H1 (cell line): ENCODE results near the gene CAT. TPM values are rescaled to one million over a fixed set of nuclear protein-coding genes. Genes with fewer than 3 reads are reported as not detected.

Source experiments
- CTCF ChIA-PET: fragments of 300-600 bp; sonication (Branson Sonifier 250); formaldehyde crosslinking; loops from one replicate; lab custom pipeline; 2021; ENCODE audit not compliant: partially characterized antibody; lab: Charles Lee
- POLR2A ChIA-PET: fragments of 300-600 bp; sonication (Branson Sonifier 250); formaldehyde crosslinking; loops from one replicate; lab custom pipeline; 2021; ENCODE audit warnings: inconsistent platforms; ENCODE audit not compliant: partially characterized antibody; lab: Charles Lee
- DNase-seq, 2 experiments: peaks; one replicate each; pipeline versions ENCODE4 v3.0.0 to v3.0.0-alpha.2; 2010 to 2022; ENCODE audit warnings: low spot score in 2 of 2, low read depth in 1 of 2, mixed read lengths in 1 of 2
- FAIRE-seq: peaks from 2 replicates; lab custom pipeline; 2011; peaks lifted over from hg19 to GRCh38; lab: Jason Lieb, UNC
- H2AFZ ChIP-seq: 2 replicates; pipeline ENCODE4 v1.8.1; 2012; ENCODE audit warnings: low read length, inconsistent platforms
- H2AK5ac ChIP-seq: 2 replicates; pipeline ENCODE4 v1.6.1; 2013; ENCODE audit warnings: low read depth, low read length
- H2BK120ac ChIP-seq: replicated peaks from 2 replicates; pipeline ENCODE3; 2013; ENCODE audit warnings: low read depth, low read length, inconsistent platforms
- H2BK12ac ChIP-seq: 2 replicates; pipeline ENCODE4 v1.6.1; 2013; ENCODE audit warnings: low read depth, low read length
- H2BK15ac ChIP-seq: 2 replicates; pipeline ENCODE4 v1.6.1; 2013; ENCODE audit warnings: low read length
- H2BK20ac ChIP-seq: 2 replicates; pipeline ENCODE4 v1.6.1; 2013; ENCODE audit warnings: low read length
- H2BK5ac ChIP-seq: 2 replicates; pipeline ENCODE4 v1.6.1; 2013; ENCODE audit warnings: low read depth, low read length
- H3K14ac ChIP-seq: 2 replicates; pipeline ENCODE4 v1.6.1; 2013; ENCODE audit warnings: inconsistent platforms; ENCODE audit not compliant: insufficient read length
- H3K18ac ChIP-seq: 2 replicates; pipeline ENCODE4 v1.6.1; 2013; ENCODE audit warnings: low read length; ENCODE audit errors: extremely low read depth
- H3K23ac ChIP-seq: 2 replicates; pipeline ENCODE4 v1.6.1; 2013; ENCODE audit warnings: inconsistent platforms; ENCODE audit not compliant: insufficient read length
- H3K23me2 ChIP-seq: 2 replicates; pipeline ENCODE4 v1.6.1; 2013; ENCODE audit warnings: low read depth, low read length
- H3K27ac ChIP-seq: 2 replicates; pipeline ENCODE4 v1.6.1; 2011; ENCODE audit warnings: low read depth, low read length, inconsistent platforms
- H3K27me3 ChIP-seq, 4 experiments: replicated peaks in 1 of 4; 1 replicate in 1 of 4; 2 replicates in 3 of 4; pipeline versions ENCODE4 v1.6.1 to v1.8.1; 2011 to 2013; ENCODE audit warnings: low read length in 3 of 4, mild to moderate bottlenecking in 3 of 4, inconsistent platforms in 2 of 4, mixed read lengths in 2 of 4, moderate library complexity in 1 of 4; ENCODE audit not compliant: control insufficient read depth in 3 of 4, insufficient read depth in 3 of 4; ENCODE audit errors: extremely low read depth in 1 of 4
- H3K36me3 ChIP-seq, 4 experiments: 2 replicates each; pipeline versions ENCODE4 v1.6.1 to v1.8.1; 2011 to 2013; ENCODE audit warnings: mild to moderate bottlenecking in 4 of 4, low read length in 3 of 4, moderate library complexity in 2 of 4, control low read depth in 1 of 4, inconsistent platforms in 1 of 4; ENCODE audit not compliant: insufficient read depth in 4 of 4, control insufficient read depth in 2 of 4
- H3K4ac ChIP-seq: replicated peaks from 2 replicates; pipeline ENCODE3; 2013; ENCODE audit warnings: low read length, low read depth, mixed read lengths, inconsistent platforms; ENCODE audit not compliant: insufficient read length
- H3K4me1 ChIP-seq, 4 experiments: replicated peaks in 1 of 4; 1 replicate in 1 of 4; 2 replicates in 3 of 4; pipeline versions ENCODE4 v1.6.1 to v1.8.1; 2011 to 2013; ENCODE audit warnings: low read length in 3 of 4, inconsistent platforms in 2 of 4, mixed read lengths in 1 of 4; ENCODE audit not compliant: insufficient read depth in 4 of 4, control insufficient read depth in 3 of 4
- H3K4me2 ChIP-seq, 2 experiments: 2 replicates each; pipeline versions ENCODE4 v1.6.1 to v1.8.1; 2011 to 2013; ENCODE audit warnings: low read depth in 2 of 2, low read length in 2 of 2, control low read depth in 1 of 2, inconsistent platforms in 1 of 2, mild to moderate bottlenecking in 1 of 2; ENCODE audit not compliant: insufficient read depth in 1 of 2
- H3K4me3 ChIP-seq, 4 experiments: fragments of 200-600, 300-600 bp in 1 of 4; sonication (generic), shearing (Covaris generic), sonication (Bioruptor Twin) in 1 of 4; 2 replicates each; pipeline versions ENCODE4 v1.5.1 to v1.8.1; 2011 to 2016; ENCODE audit warnings: low read length in 4 of 4, low read depth in 3 of 4, control low read depth in 2 of 4, inconsistent platforms in 2 of 4, mild to moderate bottlenecking in 2 of 4, mixed read lengths in 1 of 4, moderate library complexity in 1 of 4; ENCODE audit not compliant: insufficient read depth in 2 of 4; ENCODE audit errors: extremely low read depth in 1 of 4
- H3K56ac ChIP-seq: replicated peaks from 2 replicates; pipeline ENCODE3; 2013; ENCODE audit warnings: low read depth, mild to moderate bottlenecking, mixed read lengths, low read length, inconsistent platforms; ENCODE audit not compliant: insufficient read length
- H3K79me1 ChIP-seq: 2 replicates; pipeline ENCODE4 v1.6.1; 2013; ENCODE audit warnings: low read depth, low read length, control low read depth
- H3K79me2 ChIP-seq, 2 experiments: 2 replicates each; pipeline versions ENCODE4 v1.6.1 to v1.8.1; 2012 to 2013; ENCODE audit warnings: low read length in 2 of 2, mild to moderate bottlenecking in 2 of 2, inconsistent platforms in 1 of 2; ENCODE audit not compliant: insufficient read depth in 2 of 2, control insufficient read depth in 1 of 2
- H3K9ac ChIP-seq, 4 experiments: replicated peaks in 1 of 4; 1 replicate in 1 of 4; 2 replicates in 3 of 4; pipeline versions ENCODE4 v1.6.1 to v1.8.1; 2011 to 2013; ENCODE audit warnings: low read depth in 3 of 4, low read length in 3 of 4, control low read depth in 2 of 4, mild to moderate bottlenecking in 2 of 4, moderate library complexity in 2 of 4, inconsistent platforms in 1 of 4; ENCODE audit errors: extremely low read depth in 1 of 4
- H3K9me3 ChIP-seq, 2 experiments: 2 replicates each; pipeline versions ENCODE4 v1.6.1 to v1.8.1; 2012 to 2013; ENCODE audit warnings: mild to moderate bottlenecking in 2 of 2, moderate library complexity in 2 of 2, control low read depth in 1 of 2, inconsistent platforms in 1 of 2, low read depth in 1 of 2, low read length in 1 of 2, mixed read lengths in 1 of 2; ENCODE audit not compliant: insufficient read depth in 2 of 2
- H4K20me1 ChIP-seq, 2 experiments: replicated peaks in 1 of 2; 2 replicates each; pipeline versions ENCODE3 to v1.8.1; 2011 to 2013; ENCODE audit warnings: inconsistent platforms in 2 of 2, low read length in 2 of 2, mild to moderate bottlenecking in 1 of 2; ENCODE audit not compliant: insufficient read depth in 2 of 2, control insufficient read depth in 1 of 2
- H4K5ac ChIP-seq: 2 replicates; pipeline ENCODE4 v1.6.1; 2013; ENCODE audit warnings: low read length, low read depth, mixed read lengths, inconsistent platforms; ENCODE audit not compliant: insufficient read length
- H4K8ac ChIP-seq: 2 replicates; pipeline ENCODE4 v1.8.0; 2013; ENCODE audit warnings: mild to moderate bottlenecking, moderate library complexity, low read length, inconsistent platforms; ENCODE audit not compliant: insufficient read depth; ENCODE audit errors: extremely low read depth
- H4K91ac ChIP-seq: replicated peaks from 2 replicates; pipeline ENCODE3; 2013; ENCODE audit warnings: low read length, mixed read lengths, inconsistent platforms; ENCODE audit not compliant: insufficient read length
- CEBPB ChIP-seq: IDR thresholded peaks from 2 replicates; pipeline ENCODE4 v1.6.1; 2012; ENCODE audit warnings: low read depth, low read length
- CREB1 ChIP-seq: IDR thresholded peaks from 2 replicates; pipeline ENCODE4 v1.6.1; 2012; ENCODE audit warnings: inconsistent platforms
- GTF2F1 ChIP-seq: IDR thresholded peaks from 2 replicates; pipeline ENCODE4 v1.6.1; 2012; ENCODE audit warnings: low read depth, low read length, improper control_type of control experiment, borderline replicate concordance
- JUN ChIP-seq: IDR thresholded peaks from 2 replicates; pipeline ENCODE4 v1.6.1; 2011; ENCODE audit warnings: low read depth, mild to moderate bottlenecking, improper control_type of control experiment, low read length
- SRF ChIP-seq: IDR thresholded peaks from 2 replicates; pipeline ENCODE4 v1.6.1; 2011; ENCODE audit warnings: mild to moderate bottlenecking, low read depth, low read length, moderate library complexity
- TCF12 ChIP-seq: IDR thresholded peaks from 2 replicates; pipeline ENCODE4 v1.6.1; 2011; ENCODE audit warnings: low read depth, mild to moderate bottlenecking, low read length
- ZNF274 ChIP-seq: IDR thresholded peaks from 2 replicates; pipeline ENCODE4 v1.7.0; 2012; ENCODE audit warnings: low read length, borderline replicate concordance; ENCODE audit errors: extremely low read depth
- WGBS, 2 experiments: shearing (Covaris generic) in 1 of 2; methylation state at CpG; one replicate each; pipeline versions ENCODE4 v1.1.6 to v1.1.7; 2013 to 2015; ENCODE audit warnings: low lambda C conversion rate in 2 of 2, mixed read lengths in 2 of 2, inconsistent platforms in 1 of 2, low coverage in 1 of 2, missing lambda C conversion rate in 1 of 2; ENCODE audit not compliant: insufficient replicate concordance in 2 of 2, insufficient coverage in 1 of 2, insufficient read length in 1 of 2; ENCODE audit errors: extremely low coverage in 1 of 2, missing lambda C conversion rate in 1 of 2; 5-methylcytosine and 5-hydroxymethylcytosine counted together
- polyA plus RNA-seq, 7 experiments: library from polyadenylated mRNA; depleted of rRNA in 3 of 7; stranded (reverse) in 5 of 7; unstranded in 2 of 7; fragments of >200 nt in 5 of 7; fragments of 200-250 nt in 2 of 7; gene quantifications; 1 replicate in 5 of 7; 2 replicates in 1 of 7; 4 replicates in 1 of 7; pipeline versions ENCODE4 v1.2.1 to v1.2.3, GENCODE V29; 2011 to 2013; ENCODE audit warnings: missing spikeins in 2 of 7, mixed read lengths in 2 of 7
- total RNA-seq: library from RNA; stranded (reverse); fragmentation: NEBNext Ultra II Directional; extraction: Animal tissue kit (Norgen Biotek cat#: 25700); gene quantifications from 2 replicates; pipeline ENCODE4 v1.2.1, GENCODE V29; 2021

Gene CAT
- total and polyA plus RNA-seq, 2 of the 8 experiments (the other 6 are each of a cell fraction or from before 2014, with no cell fraction given): 9.6 to 15.0 TPM

GRCh38 chr11:34495239-34495723 lies 56.5 kb downstream of the CAT start:
- no peak for TF ChIP-seq CEBPB
- no peak for TF ChIP-seq CREB1
- TF ChIP-seq SRF: no peak
- no peak for TF ChIP-seq ZNF274
- no peak for TF ChIP-seq GTF2F1
- TF ChIP-seq JUN: no peak
- TF ChIP-seq TCF12: no peak
- CTCF ChIA-PET: interaction anchor here (1.2 to 1.7 kb wide), 3 partner anchors 9 to 345 kb away, joined by 3 to 7 read pairs (median 4); no protein-coding TSS in a partner anchor

More at GRCh38 chr11:34495239-34495723, 56.5 kb downstream of the CAT start:
- Histone ChIP-seq H2BK5ac (no peak overlapping the region), H3K4ac (no peak overlapping the region), H3K79me1 (no peaks in the 10 kb centered on the region), H3K56ac (no peak overlapping the region), H3K14ac (no peak overlapping the region), H2BK12ac (no peak overlapping the region), H3K18ac (no peak overlapping the region), H2BK120ac (no peak overlapping the region), H4K20me1 (no peaks in the 10 kb centered on the region), H2AFZ (peak overlapping the region; percentile 81; the same call in 1 of the 2 replicates), H3K4me2 (no peak overlapping the region), H3K4me1 (no peaks in the 10 kb centered on the region), H2BK15ac (0 out of 2 replicates have a peak overlapping the region, but pooled peaks have one; percentile 5), H4K5ac (no peak overlapping the region), H3K9me3 (no peaks in the 10 kb centered on the region), H2BK20ac (no peak overlapping the region), H2AK5ac (no peak overlapping the region), H3K23me2 (no peaks in the 10 kb centered on the region), H3K4me3 (no peak overlapping the region), H3K79me2 (no peaks in the 10 kb centered on the region), H4K91ac (no peak overlapping the region), H3K36me3 (no peaks in the 10 kb centered on the region), H3K23ac (no peak overlapping the region), H3K9ac (no peak overlapping the region), H4K8ac (no peak overlapping the region), H3K27me3 (no peaks in the 10 kb centered on the region), H3K27ac (no peak overlapping the region)
- DNase-seq (no peak), FAIRE-seq (no peak)
- WGBS, 2 experiments: 89% methylated on average over 12 of the region's 12 CpGs; no CpG with 5 or more reads in 1 of the 2 experiments
- POLR2A ChIA-PET: no interaction called here
